Vagina (tissue), 2 donors: Measurements from ENCODE around the gene SREK1. TPM values are rescaled to one million over a fixed set of nuclear protein-coding genes. Genes with fewer than 3 reads are reported as not detected.
"Not testable (repeated sequence)": the region's sequence is repeated elsewhere in the genome, so short reads cannot be mapped to it uniquely, and the experiment has no call there.

ENCODE experiments used
- DNase-seq, 2 donors: peaks; one replicate each; pipeline ENCODE4 v3.0.0-alpha.2; 2017; ENCODE audit errors: extremely low spot score in 2 of 2
- H3K27ac ChIP-seq: fragments of 200-600 bp; sonication (generic); one replicate; pipeline ENCODE4 v1.5.1; 2019
- H3K27me3 ChIP-seq: fragments of 200-600 bp; sonication (generic); one replicate; pipeline ENCODE4 v1.5.1; 2019
- H3K36me3 ChIP-seq, 2 donors: fragments of 200-600 bp; sonication (generic); one replicate each; pipeline ENCODE4 v1.5.1; 2017 to 2019
- H3K4me1 ChIP-seq: fragments of 200-600 bp; sonication (generic); one replicate; pipeline ENCODE4 v1.5.1; 2019
- H3K4me3 ChIP-seq, 2 donors: fragments of 200-600 bp; sonication (generic); 1 replicate in 1 of 2; 2 replicates in 1 of 2; pipeline ENCODE4 v1.5.1; 2016 to 2019
- H3K9me3 ChIP-seq: fragments of 200-600 bp; sonication (generic); one replicate; pipeline ENCODE4 v1.5.1; 2019
- CTCF ChIP-seq, 3 experiments: fragments of 450-650 bp in 2 of 3; fragments of 200-600 bp in 1 of 3; sonication (generic) in 1 of 3; IDR thresholded peaks; one replicate each; pipeline ENCODE4 v1.5.1; 2017 to 2019; ENCODE audit warnings: antibody characterized with exemption in 3 of 3, mild to moderate bottlenecking in 2 of 3, moderate library complexity in 2 of 3
- POLR2A ChIP-seq, 2 donors: fragments of 450-650 bp; IDR thresholded peaks; one replicate each; pipeline ENCODE4 v1.6.1; 2017; ENCODE audit warnings: antibody characterized with exemption in 2 of 2, mild to moderate bottlenecking in 2 of 2, moderate library complexity in 2 of 2
- POLR2AphosphoS5 ChIP-seq, 2 donors: sonication (generic); formaldehyde crosslinking; IDR thresholded peaks; one replicate each; pipeline ENCODE4 v1.9.0; 2017; ENCODE audit warnings: antibody characterized with exemption in 2 of 2, mild to moderate bottlenecking in 2 of 2, low read depth in 1 of 2; ENCODE audit not compliant: insufficient read depth in 1 of 2
- intact Hi-C: fragments of 100-400 bp; cut with DNase I; formaldehyde crosslinking; loops from one replicate; pipeline ENCODE4 v1.15.1; 2023
- total RNA-seq: library from RNA; depleted of rRNA; stranded (reverse); fragments of >200 nt; gene quantifications from one replicate; pipeline ENCODE4 v1.2.3, GENCODE V29; 2016

SREK1 gene
- total RNA-seq, 1 donor from 2014 or later, result 101 TPM

GRCh38 chr5:66209794-66210193, 65.7 kb downstream of the SREK1 start:
- intact Hi-C loops, result no loop called here
- Histone ChIP-seq H3K27me3 (no peaks in the 10 kb centered on the region), H3K9me3 (no peaks in the 10 kb centered on the region), H3K36me3 (no peaks in the 10 kb centered on the region), H3K4me1 (no peaks in the 10 kb centered on the region), H3K4me3 (no peak overlapping the region), H3K27ac (no peak overlapping the region)
- DNase-seq, result no peak
- TF ChIP-seq POLR2A (IDR thresholded peaks at IDR 0.05) (no peak), CTCF (IDR thresholded peaks at IDR 0.05) (no peak), POLR2AphosphoS5 (IDR thresholded peaks at IDR 0.05; ENCODE audit: insufficient read depth in 1 of 2, low read depth in 1 of 2) (no peak)

- no peaks in the 10 kb centered on the region for H3K4me1 ChIP-seq
- no peak overlapping the region for H3K4me3 ChIP-seq
- intact Hi-C loops, result no loop called here
- no peak for DNase-seq
- H3K27ac ChIP-seq, result no peak overlapping the region
- H3K36me3 ChIP-seq, result no peaks in the 10 kb centered on the region
- no peak for TF ChIP-seq POLR2A (IDR thresholded peaks at IDR 0.05)
- no peak for TF ChIP-seq CTCF (IDR thresholded peaks at IDR 0.05)
- no peak for TF ChIP-seq POLR2AphosphoS5 (IDR thresholded peaks at IDR 0.05; ENCODE audit: insufficient read depth in 1 of 2, low read depth in 1 of 2)
- no peaks in the 10 kb centered on the region for H3K9me3 ChIP-seq
- no peaks in the 10 kb centered on the region for H3K27me3 ChIP-seq
These were observed 69.4 kb downstream of the SREK1 start for GRCh38 chr5:66213533-66213932.

- H3K9me3 ChIP-seq, result no peaks in the 10 kb centered on the region
- no peaks in the 10 kb centered on the region for H3K36me3 ChIP-seq
- H3K4me1 ChIP-seq, result no peaks in the 10 kb centered on the region
- no peak overlapping the region for H3K4me3 ChIP-seq
- intact Hi-C loops, result no loop called here
- DNase-seq, result no peak
- no peak overlapping the region for H3K27ac ChIP-seq
- TF ChIP-seq CTCF (IDR thresholded peaks at IDR 0.05) (no peak), POLR2AphosphoS5 (IDR thresholded peaks at IDR 0.05; ENCODE audit: insufficient read depth in 1 of 2, low read depth in 1 of 2) (no peak)
- no peaks in the 10 kb centered on the region for H3K27me3 ChIP-seq
These were observed 78.4 kb downstream of the SREK1 start for GRCh38 chr5:66222455-66222854.

GRCh38 chr5:66222896-66223295, 78.8 kb downstream of the SREK1 start:
- intact Hi-C loops, H3K4me1 ChIP-seq: not testable (repeated sequence)

GRCh38 chr5:66223637-66224036, 79.5 kb downstream of the SREK1 start:
- H3K36me3 ChIP-seq, result no peaks in the 10 kb centered on the region
- H3K27ac ChIP-seq, result no peak overlapping the region
- no peaks in the 10 kb centered on the region for H3K27me3 ChIP-seq
- DNase-seq, result no peak
- intact Hi-C loops, result no loop called here
- no peaks in the 10 kb centered on the region for H3K9me3 ChIP-seq
- H3K4me1 ChIP-seq, result no peaks in the 10 kb centered on the region
- no peak overlapping the region for H3K4me3 ChIP-seq
- no peak for TF ChIP-seq CTCF (IDR thresholded peaks at IDR 0.05)
- TF ChIP-seq POLR2A (IDR thresholded peaks at IDR 0.05), result no peak
- no peak for TF ChIP-seq POLR2AphosphoS5 (IDR thresholded peaks at IDR 0.05; ENCODE audit: insufficient read depth in 1 of 2, low read depth in 1 of 2)

More at GRCh38 chr5:66222896-66223295, 78.8 kb downstream of the SREK1 start:
- not testable (repeated sequence) for H3K27me3 ChIP-seq, H3K9me3 ChIP-seq, DNase-seq, H3K4me3 ChIP-seq, H3K36me3 ChIP-seq, H3K27ac ChIP-seq

GRCh38 chr5:66224274-66224673, 80.2 kb downstream of the SREK1 start:
- DNase-seq, result no peak
- TF ChIP-seq POLR2A (IDR thresholded peaks at IDR 0.05) (no peak), CTCF (IDR thresholded peaks at IDR 0.05) (no peak), POLR2AphosphoS5 (IDR thresholded peaks at IDR 0.05; ENCODE audit: insufficient read depth in 1 of 2, low read depth in 1 of 2) (no peak)
- no peak overlapping the region for H3K4me3 ChIP-seq
- no peaks in the 10 kb centered on the region for H3K27me3 ChIP-seq
- H3K36me3 ChIP-seq, result no peaks in the 10 kb centered on the region
- no peak overlapping the region for H3K27ac ChIP-seq
- no peaks in the 10 kb centered on the region for H3K4me1 ChIP-seq
- H3K9me3 ChIP-seq, result no peaks in the 10 kb centered on the region
- intact Hi-C loops, result no loop called here
